SU-DHL-6 (cell line): ENCODE results near the gene MAST4.

ENCODE experiments used
- H2AFZ ChIP-seq: fragments of 200-600 bp; sonication (generic); 2 replicates; pipeline ENCODE4 v1.6.1; 2014; ENCODE audit warnings: low read depth, mild to moderate bottlenecking, moderate library complexity, mixed read lengths, antibody characterized with exemption, low read length; ENCODE audit not compliant: severe bottlenecking
- H3F3A ChIP-seq: fragments of 200-600 bp; shearing (Covaris generic); 2 replicates; pipeline ENCODE4 v1.6.0; 2016; ENCODE audit warnings: antibody characterized with exemption, mild to moderate bottlenecking; ENCODE audit not compliant: insufficient read depth
- H3K27ac ChIP-seq: fragments of 200-600 bp; sonication (generic); 2 replicates; pipeline ENCODE4 v1.5.1; 2016; ENCODE audit warnings: low read depth, mild to moderate bottlenecking, low read length, moderate library complexity, mixed read lengths
- H3K27me3 ChIP-seq: fragments of 200-600 bp; sonication (generic), shearing (Covaris generic); 2 replicates; pipeline ENCODE4 v1.6.0; 2014; ENCODE audit warnings: mild to moderate bottlenecking, low read length
- H3K36me3 ChIP-seq: fragments of 200-600 bp; sonication (generic); 2 replicates; pipeline ENCODE4 v1.6.1; 2014; ENCODE audit warnings: mild to moderate bottlenecking, low read length, mixed read lengths
- H3K4me2 ChIP-seq: fragments of 300-600, 200-600 bp; shearing (Covaris generic), sonication (generic); 2 replicates; pipeline ENCODE4 v1.6.0; 2014; ENCODE audit warnings: low read length, low read depth, mild to moderate bottlenecking; ENCODE audit not compliant: poor library complexity, severe bottlenecking
- H3K4me3 ChIP-seq: fragments of 200-600 bp; sonication (generic); 2 replicates; pipeline ENCODE4 v1.5.1; 2014; ENCODE audit warnings: antibody characterized with exemption, low read length, mild to moderate bottlenecking, mixed read lengths; ENCODE audit not compliant: insufficient read depth, poor library complexity, severe bottlenecking
- H3K79me2 ChIP-seq: fragments of 200-600 bp; sonication (generic); 2 replicates; pipeline ENCODE4 v1.6.1; 2014; ENCODE audit warnings: mild to moderate bottlenecking, low read length, moderate library complexity; ENCODE audit not compliant: insufficient read depth
- H3K9ac ChIP-seq: fragments of 200-600 bp; sonication (generic); 2 replicates; pipeline ENCODE4 v1.7.0; 2014; ENCODE audit warnings: mild to moderate bottlenecking, low read length
- H3K9me2 ChIP-seq: fragments of 200-600 bp; sonication (generic); replicated peaks from 2 replicates; pipeline ENCODE4 v1.6.1; 2014; ENCODE audit warnings: low read length; ENCODE audit not compliant: insufficient read depth
- H3K9me3 ChIP-seq: fragments of 200-600 bp; sonication (generic); 2 replicates; pipeline ENCODE4 v1.6.1; 2014; ENCODE audit warnings: low read length, mixed read lengths; ENCODE audit not compliant: insufficient read depth
- H4K20me1 ChIP-seq: fragments of 200-600 bp; sonication (generic); 2 replicates; pipeline ENCODE4 v1.6.1; 2014; ENCODE audit warnings: low read depth, mild to moderate bottlenecking, antibody characterized with exemption, low read length, moderate library complexity, mixed read lengths
- EZH2phosphoT487 ChIP-seq: fragments of 200-600 bp; sonication (generic), shearing (Covaris generic); conservative IDR thresholded peaks from 2 replicates; pipeline ENCODE4 v1.6.1; 2018; ENCODE audit warnings: mild to moderate bottlenecking, antibody characterized with exemption, low read length, moderate library complexity, mixed read lengths
- TF ChIP-seq, protein P1 (sequence below): fragments of 200-600 bp; sonication (generic); IDR thresholded peaks from one replicate; pipeline ENCODE4 v1.5.1; 2017; ENCODE audit warnings: antibody characterized with exemption, mild to moderate bottlenecking, low read length, moderate library complexity; ENCODE audit not compliant: insufficient read depth, poor library complexity, severe bottlenecking

MAST4 gene

GRCh38 chr5:66561256-66561990 is 34.8 kb upstream of the MAST4 start:
- Histone ChIP-seq H3K27ac (no peak overlapping the region), H3K79me2 (no peaks in the 10 kb centered on the region), H3K9me3 (no peaks in the 10 kb centered on the region), H3K9me2 (no peaks in the 10 kb centered on the region), H3F3A (no peaks in the 10 kb centered on the region), H3K36me3 (no peaks in the 10 kb centered on the region), H2AFZ (no peak overlapping the region), H4K20me1 (no peaks in the 10 kb centered on the region), H3K9ac (no peak overlapping the region), H3K4me2 (no peak overlapping the region), H3K4me3 (no peak overlapping the region), H3K27me3 (no peaks in the 10 kb centered on the region)
- TF ChIP-seq EZH2phosphoT487 = no peak
- TF ChIP-seq, protein P1, sequence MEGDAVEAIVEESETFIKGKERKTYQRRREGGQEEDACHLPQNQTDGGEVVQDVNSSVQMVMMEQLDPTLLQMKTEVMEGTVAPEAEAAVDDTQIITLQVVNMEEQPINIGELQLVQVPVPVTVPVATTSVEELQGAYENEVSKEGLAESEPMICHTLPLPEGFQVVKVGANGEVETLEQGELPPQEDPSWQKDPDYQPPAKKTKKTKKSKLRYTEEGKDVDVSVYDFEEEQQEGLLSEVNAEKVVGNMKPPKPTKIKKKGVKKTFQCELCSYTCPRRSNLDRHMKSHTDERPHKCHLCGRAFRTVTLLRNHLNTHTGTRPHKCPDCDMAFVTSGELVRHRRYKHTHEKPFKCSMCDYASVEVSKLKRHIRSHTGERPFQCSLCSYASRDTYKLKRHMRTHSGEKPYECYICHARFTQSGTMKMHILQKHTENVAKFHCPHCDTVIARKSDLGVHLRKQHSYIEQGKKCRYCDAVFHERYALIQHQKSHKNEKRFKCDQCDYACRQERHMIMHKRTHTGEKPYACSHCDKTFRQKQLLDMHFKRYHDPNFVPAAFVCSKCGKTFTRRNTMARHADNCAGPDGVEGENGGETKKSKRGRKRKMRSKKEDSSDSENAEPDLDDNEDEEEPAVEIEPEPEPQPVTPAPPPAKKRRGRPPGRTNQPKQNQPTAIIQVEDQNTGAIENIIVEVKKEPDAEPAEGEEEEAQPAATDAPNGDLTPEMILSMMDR = no peak

DNA sequence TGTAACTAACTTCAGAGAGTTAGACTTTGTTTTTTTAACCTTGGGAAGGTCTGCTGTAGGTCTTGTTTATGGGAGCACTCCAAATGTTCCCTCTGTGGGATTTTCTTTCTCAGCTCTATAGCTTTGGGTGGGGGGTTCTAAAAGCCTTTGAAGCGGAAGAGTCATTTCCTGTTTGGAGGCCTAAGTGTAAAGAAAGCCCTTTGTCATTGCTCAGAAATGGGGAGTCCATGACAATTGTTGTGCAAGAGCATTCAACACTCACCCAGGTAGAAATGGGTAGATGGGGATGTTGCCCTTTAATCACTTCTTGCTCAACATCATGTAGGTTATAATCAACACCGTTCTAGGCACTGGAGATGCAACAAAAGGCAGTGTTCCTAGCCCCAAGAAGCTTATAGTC is 30.3 kb upstream of the MAST4 start:
- H3K79me2 ChIP-seq = no peaks in the 10 kb centered on the region
- H3K9ac ChIP-seq = no peak overlapping the region
- H3F3A ChIP-seq = no peaks in the 10 kb centered on the region
- no peaks in the 10 kb centered on the region for H3K36me3 ChIP-seq
- H3K27ac ChIP-seq = no peak overlapping the region
- no peak overlapping the region for H3K4me3 ChIP-seq
- H3K9me2 ChIP-seq = no peaks in the 10 kb centered on the region
- no peaks in the 10 kb centered on the region for H3K9me3 ChIP-seq
- H3K4me2 ChIP-seq = no peak overlapping the region
- H4K20me1 ChIP-seq = no peaks in the 10 kb centered on the region
- no peaks in the 10 kb centered on the region for H3K27me3 ChIP-seq
- TF ChIP-seq EZH2phosphoT487 = no peak
- TF ChIP-seq, protein P1 = no peak
- H2AFZ ChIP-seq = no peak overlapping the region

- TF ChIP-seq, protein P1 = no peak
- no peak for TF ChIP-seq EZH2phosphoT487
- H3K27ac ChIP-seq = no peak overlapping the region
- no peaks in the 10 kb centered on the region for H3K9me2 ChIP-seq
- H4K20me1 ChIP-seq = no peaks in the 10 kb centered on the region
- H3F3A ChIP-seq = no peaks in the 10 kb centered on the region
- H3K4me3 ChIP-seq = no peak overlapping the region
- no peaks in the 10 kb centered on the region for H3K27me3 ChIP-seq
- no peaks in the 10 kb centered on the region for H3K9me3 ChIP-seq
- no peak overlapping the region for H3K4me2 ChIP-seq
- no peaks in the 10 kb centered on the region for H3K36me3 ChIP-seq
- no peak overlapping the region for H2AFZ ChIP-seq
- no peak overlapping the region for H3K9ac ChIP-seq
- H3K79me2 ChIP-seq = no peaks in the 10 kb centered on the region
Measured at GRCh38 chr5:66567474-66567873, 28.7 kb upstream of the MAST4 start.
